Glutamatergic neuron (in vitro differentiated cells): ENCODE results near the gene NCLN. TPM values are rescaled to one million over a fixed set of nuclear protein-coding genes. Genes with fewer than 3 reads are reported as not detected.

Source experiments
- DNase-seq: peaks from one replicate; pipeline ENCODE4 v3.0.0; 2022
- H3K27ac Mint-ChIP-seq: one replicate; pipeline ENCODE4 v1.8.0; 2020; ENCODE audit warnings: mild to moderate bottlenecking, mixed read lengths, inconsistent platforms; ENCODE audit not compliant: unreplicated experiment
- H3K27me3 Mint-ChIP-seq: one replicate; pipeline ENCODE4 v1.8.0; 2020; ENCODE audit warnings: mild to moderate bottlenecking, moderate library complexity, mixed read lengths, inconsistent platforms; ENCODE audit not compliant: unreplicated experiment
- H3K36me3 Mint-ChIP-seq: one replicate; pipeline ENCODE4 v1.8.0; 2020; ENCODE audit warnings: mild to moderate bottlenecking, mixed read lengths, inconsistent platforms; ENCODE audit not compliant: unreplicated experiment
- H3K4me1 Mint-ChIP-seq: one replicate; pipeline ENCODE4 v1.8.0; 2020; ENCODE audit warnings: mild to moderate bottlenecking, low read depth, mixed read lengths, inconsistent platforms; ENCODE audit not compliant: unreplicated experiment
- H3K4me3 Mint-ChIP-seq: one replicate; pipeline ENCODE4 v1.8.0; 2020; ENCODE audit warnings: mild to moderate bottlenecking, mixed read lengths, inconsistent platforms; ENCODE audit not compliant: unreplicated experiment
- H3K9me3 Mint-ChIP-seq: one replicate; pipeline ENCODE4 v1.8.0; 2020; ENCODE audit warnings: mild to moderate bottlenecking, moderate library complexity, mixed read lengths, inconsistent platforms; ENCODE audit not compliant: unreplicated experiment
- CTCF ChIP-seq: fragments of 200-600 bp; sonication (generic); IDR thresholded peaks from one replicate; pipeline ENCODE4 v1.5.0; 2021; ENCODE audit not compliant: partially characterized antibody, unreplicated experiment
- total RNA-seq: library from RNA; stranded (reverse); fragmentation: NEBNext Ultra II Directional; extraction: Animal tissue kit (Norgen Biotek cat#: 25700); gene quantifications from one replicate; pipeline ENCODE4 v1.2.1, GENCODE V29; 2021; ENCODE audit not compliant: unreplicated experiment

Gene NCLN
- total RNA-seq, 1 donor from 2014 or later: 54.4 TPM

- no peak for TF ChIP-seq CTCF
- no peak for DNase-seq
- Mint-ChIP-seq H3K4me3 (no peak overlapping the region), H3K9me3 (peaks cover 2% of the 10 kb centered on the region), H3K4me1 (peaks cover 1% of the 10 kb centered on the region), H3K36me3 (no peaks in the 10 kb centered on the region), H3K27ac (no peak overlapping the region), H3K27me3 (peaks cover 2% of the 10 kb centered on the region)
These were observed 5.9 kb upstream of the NCLN start for GRCh38 chr19:3179739-3180293.

- H3K27me3 Mint-ChIP-seq: peaks cover 12% of the 10 kb centered on the region
- no peaks in the 10 kb centered on the region for H3K36me3 Mint-ChIP-seq
- no peak for DNase-seq
- peaks cover 8% of the 10 kb centered on the region for H3K9me3 Mint-ChIP-seq
- no peak for TF ChIP-seq CTCF
- H3K4me1 Mint-ChIP-seq: peaks cover 10% of the 10 kb centered on the region
- H3K27ac Mint-ChIP-seq: peak overlapping the region; percentile 38
- peak overlapping the region; percentile 97 for H3K4me3 Mint-ChIP-seq
These were observed 1.7 kb upstream of the NCLN start for GRCh38 chr19:3183721-3184641.

GRCh38 chr19:3184847-3185460 lies 776 bp upstream of the NCLN start:
- peaks cover 15% of the 10 kb centered on the region for H3K27me3 Mint-ChIP-seq
- H3K9me3 Mint-ChIP-seq: peaks cover 8% of the 10 kb centered on the region
- no peak for TF ChIP-seq CTCF
- no peaks in the 10 kb centered on the region for H3K36me3 Mint-ChIP-seq
- H3K4me3 Mint-ChIP-seq: peak overlapping the region; percentile 97
- H3K4me1 Mint-ChIP-seq: peaks cover 10% of the 10 kb centered on the region
- H3K27ac Mint-ChIP-seq: peak overlapping the region; percentile 89
- peak; percentile 70 for DNase-seq

GRCh38 chr19:3186160-3186688 lies 494 bp downstream of the NCLN start:
- no peaks in the 10 kb centered on the region for H3K36me3 Mint-ChIP-seq
- H3K9me3 Mint-ChIP-seq: peaks cover 8% of the 10 kb centered on the region
- peaks cover 12% of the 10 kb centered on the region for H3K4me1 Mint-ChIP-seq
- peak overlapping the region; percentile 85 for H3K4me3 Mint-ChIP-seq
- peaks cover 15% of the 10 kb centered on the region for H3K27me3 Mint-ChIP-seq
- no peak for DNase-seq
- no peak for TF ChIP-seq CTCF
- H3K27ac Mint-ChIP-seq: peak overlapping the region; percentile 87
